Suprapubic skin (tissue), 4 donors: ENCODE results near the gene NEAT1. TPM values are rescaled to one million over a fixed set of nuclear protein-coding genes. Genes with fewer than 3 reads are reported as not detected.

Experiments used
- DNase-seq, 2 donors: peaks; one replicate each; pipeline ENCODE4 v3.0.0-alpha.2; 2019; ENCODE audit warnings: low spot score in 2 of 2
- H3K27ac ChIP-seq: fragments of 200-600 bp; sonication (generic); one replicate; pipeline ENCODE4 v1.5.1; 2019
- H3K27me3 ChIP-seq: fragments of 200-600 bp; sonication (generic); one replicate; pipeline ENCODE4 v1.5.1; 2019
- H3K36me3 ChIP-seq: fragments of 200-600 bp; sonication (generic); one replicate; pipeline ENCODE4 v1.5.1; 2019
- H3K4me1 ChIP-seq: fragments of 200-600 bp; sonication (generic); one replicate; pipeline ENCODE4 v1.5.1; 2019
- H3K4me3 ChIP-seq: fragments of 200-600 bp; sonication (generic); one replicate; pipeline ENCODE4 v1.5.1; 2019; ENCODE audit warnings: mild to moderate bottlenecking
- H3K9me3 ChIP-seq: fragments of 200-600 bp; sonication (generic); one replicate; pipeline ENCODE4 v1.5.1; 2019
- EP300 ChIP-seq: sonication (generic); formaldehyde crosslinking; IDR thresholded peaks from one replicate; pipeline ENCODE4 v1.6.1; 2017; ENCODE audit warnings: antibody characterized with exemption
- POLR2A ChIP-seq, 2 donors: fragments of 450-650 bp; IDR thresholded peaks; one replicate each; pipeline ENCODE4 v1.6.1; 2017; ENCODE audit warnings: antibody characterized with exemption in 2 of 2, mild to moderate bottlenecking in 2 of 2, moderate library complexity in 2 of 2
- POLR2AphosphoS5 ChIP-seq, 3 donors: sonication (generic); formaldehyde crosslinking; IDR thresholded peaks; one replicate each; pipeline ENCODE4 v1.6.1; 2017; ENCODE audit warnings: antibody characterized with exemption in 3 of 3
- WGBS: methylation state at CpG from one replicate; pipeline ENCODE4 v1.1.5; 2018; 5-methylcytosine and 5-hydroxymethylcytosine counted together
- total RNA-seq, 4 donors: library from RNA; depleted of rRNA; stranded (reverse); fragments of >200 nt; gene quantifications; one replicate each; pipeline ENCODE4 v1.1.0, GENCODE V29; 2016
- TF ChIP-seq, protein P1 (sequence below), 2 donors: fragments of 200-600 bp in 1 of 2; fragments of 450-650 bp in 1 of 2; sonication (generic) in 1 of 2; IDR thresholded peaks; one replicate each; pipeline ENCODE4 v1.5.1; 2016 to 2019; ENCODE audit warnings: antibody characterized with exemption in 2 of 2, mild to moderate bottlenecking in 1 of 2, moderate library complexity in 1 of 2

Gene NEAT1
- total RNA-seq, 4 donors from 2014 or later = 336 to 2,041 (median 481) TPM

DNA sequence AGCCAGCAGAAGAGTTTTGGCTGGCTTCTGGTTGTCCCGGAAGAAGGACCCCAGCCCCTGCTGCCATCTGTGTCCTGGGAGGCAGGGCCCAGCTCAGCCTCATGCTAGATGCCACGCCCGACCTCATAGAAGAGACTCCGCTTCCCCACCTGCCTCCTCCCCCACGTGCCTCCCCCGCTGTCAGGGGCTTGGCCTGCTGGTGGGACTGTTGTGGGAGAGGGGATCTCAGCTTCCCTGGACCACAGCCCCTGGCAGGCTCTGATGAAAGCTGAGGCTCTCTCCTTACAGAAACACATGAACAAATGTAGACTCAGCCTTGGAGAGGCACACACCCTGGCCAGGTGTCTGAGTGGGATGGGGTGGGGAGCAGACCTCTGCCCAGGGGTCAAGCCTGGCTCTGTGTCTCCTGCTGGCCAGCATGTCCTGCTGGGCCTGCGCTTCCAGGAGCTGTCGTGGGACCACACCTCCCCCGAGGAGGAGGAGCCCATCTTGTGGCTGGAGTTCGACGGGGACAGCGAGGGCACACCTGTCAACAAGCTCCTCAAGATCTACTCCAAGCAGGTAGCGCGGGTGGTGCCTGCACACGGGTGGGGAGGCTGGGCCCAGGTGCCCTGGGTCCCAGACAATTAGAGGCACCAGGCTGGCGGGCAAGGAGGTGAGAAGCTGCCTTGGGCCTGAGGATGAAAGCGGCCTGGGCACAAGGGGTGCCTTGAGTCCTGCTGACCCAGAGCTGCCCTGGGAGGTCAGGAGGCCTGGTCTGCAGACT lies 22.1 kb upstream of the NEAT1 start:
- H3K4me3 ChIP-seq = no peak overlapping the region
- no peak overlapping the region for H3K27ac ChIP-seq
- H3K9me3 ChIP-seq = no peaks in the 10 kb centered on the region
- no peaks in the 10 kb centered on the region for H3K27me3 ChIP-seq
- no peak for TF ChIP-seq POLR2AphosphoS5 (IDR thresholded peaks at IDR 0.05)
- TF ChIP-seq POLR2A (IDR thresholded peaks at IDR 0.05) = no peak
- no peak for TF ChIP-seq EP300
- 83% methylated on average over 16 of the region's 17 CpGs for WGBS
- H3K4me1 ChIP-seq = peaks cover 7% of the 10 kb centered on the region
- no peak for DNase-seq
- peaks cover 96% of the 10 kb centered on the region for H3K36me3 ChIP-seq

DNA sequence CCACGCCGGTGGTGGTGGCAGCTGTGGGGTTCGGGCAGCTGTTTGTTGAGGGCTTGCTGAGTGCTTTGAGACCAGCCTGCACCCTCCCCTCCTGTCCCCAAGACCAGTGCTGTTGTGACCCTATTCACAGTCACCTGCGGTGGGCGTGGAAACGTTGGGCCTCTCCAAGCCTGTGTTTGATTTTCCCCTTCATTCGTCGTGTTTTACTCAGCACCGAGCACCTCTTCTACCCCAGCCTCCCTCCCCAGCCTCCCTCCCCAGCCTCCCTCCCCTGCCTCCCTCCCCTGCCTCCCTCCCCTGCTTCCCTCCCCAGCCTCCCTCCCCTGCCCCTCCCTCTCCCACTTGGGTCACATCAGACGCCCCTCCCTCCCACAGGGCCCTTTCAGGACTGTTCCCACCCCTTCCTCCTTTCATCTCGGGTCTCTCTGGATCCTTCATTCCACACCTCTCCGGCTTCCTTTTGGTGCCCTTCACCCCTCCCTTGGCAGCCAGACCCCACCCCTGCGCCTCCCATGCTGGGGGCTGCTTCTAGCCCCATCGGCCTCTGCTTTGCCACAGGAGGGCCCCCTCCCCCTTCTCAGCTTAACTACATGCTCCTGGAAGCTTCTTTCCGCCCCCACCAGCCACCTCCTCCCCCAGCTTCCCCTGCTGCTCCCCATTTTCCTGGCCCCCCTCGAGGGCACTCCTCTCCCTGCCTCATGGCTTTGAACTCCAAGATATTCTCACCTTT lies 21.4 kb upstream of the NEAT1 start:
- H3K27me3 ChIP-seq = no peaks in the 10 kb centered on the region
- DNase-seq = no peak
- no peak for TF ChIP-seq POLR2A (IDR thresholded peaks at IDR 0.05)
- peaks cover 7% of the 10 kb centered on the region for H3K4me1 ChIP-seq
- 73% methylated on average over 13 of the region's 16 CpGs for WGBS
- no peak overlapping the region for H3K4me3 ChIP-seq
- peaks cover 96% of the 10 kb centered on the region for H3K36me3 ChIP-seq
- no peaks in the 10 kb centered on the region for H3K9me3 ChIP-seq
- H3K27ac ChIP-seq = no peak overlapping the region

DNA sequence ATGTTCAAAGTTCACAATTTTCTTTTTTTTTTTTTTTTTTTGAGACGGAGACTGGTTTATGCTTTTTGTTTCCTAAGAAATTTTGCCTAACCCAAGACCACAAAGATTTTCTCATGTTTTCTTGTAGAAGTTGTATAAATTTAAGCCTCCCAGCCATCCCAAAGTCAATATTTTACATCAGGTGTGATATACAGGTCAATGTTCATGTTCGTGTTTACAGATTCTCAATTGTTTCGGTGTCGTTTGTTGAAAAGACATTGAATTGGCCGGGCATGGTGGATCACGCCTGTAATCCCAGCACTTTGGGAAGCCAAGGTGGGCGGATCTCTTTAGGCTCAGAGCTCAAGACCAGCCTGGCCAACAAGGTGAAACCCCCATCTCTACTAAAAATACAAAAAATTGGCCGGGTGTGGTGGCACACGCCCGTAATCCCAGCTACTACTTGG lies 20.8 kb upstream of the NEAT1 start:
- Histone ChIP-seq H3K4me3 (no peak overlapping the region), H3K27ac (no peak overlapping the region), H3K9me3 (no peaks in the 10 kb centered on the region), H3K36me3 (peaks cover 96% of the 10 kb centered on the region), H3K27me3 (no peaks in the 10 kb centered on the region), H3K4me1 (peaks cover 7% of the 10 kb centered on the region)
- WGBS = 93% methylated on average over 10 of the region's 10 CpGs
- no peak for DNase-seq
- no peak for TF ChIP-seq POLR2A (IDR thresholded peaks at IDR 0.05)
- TF ChIP-seq, protein P1, sequence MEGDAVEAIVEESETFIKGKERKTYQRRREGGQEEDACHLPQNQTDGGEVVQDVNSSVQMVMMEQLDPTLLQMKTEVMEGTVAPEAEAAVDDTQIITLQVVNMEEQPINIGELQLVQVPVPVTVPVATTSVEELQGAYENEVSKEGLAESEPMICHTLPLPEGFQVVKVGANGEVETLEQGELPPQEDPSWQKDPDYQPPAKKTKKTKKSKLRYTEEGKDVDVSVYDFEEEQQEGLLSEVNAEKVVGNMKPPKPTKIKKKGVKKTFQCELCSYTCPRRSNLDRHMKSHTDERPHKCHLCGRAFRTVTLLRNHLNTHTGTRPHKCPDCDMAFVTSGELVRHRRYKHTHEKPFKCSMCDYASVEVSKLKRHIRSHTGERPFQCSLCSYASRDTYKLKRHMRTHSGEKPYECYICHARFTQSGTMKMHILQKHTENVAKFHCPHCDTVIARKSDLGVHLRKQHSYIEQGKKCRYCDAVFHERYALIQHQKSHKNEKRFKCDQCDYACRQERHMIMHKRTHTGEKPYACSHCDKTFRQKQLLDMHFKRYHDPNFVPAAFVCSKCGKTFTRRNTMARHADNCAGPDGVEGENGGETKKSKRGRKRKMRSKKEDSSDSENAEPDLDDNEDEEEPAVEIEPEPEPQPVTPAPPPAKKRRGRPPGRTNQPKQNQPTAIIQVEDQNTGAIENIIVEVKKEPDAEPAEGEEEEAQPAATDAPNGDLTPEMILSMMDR (IDR thresholded peaks at IDR 0.05) = no peak
- no peak for TF ChIP-seq POLR2AphosphoS5 (IDR thresholded peaks at IDR 0.05)
- TF ChIP-seq EP300 = no peak

DNA sequence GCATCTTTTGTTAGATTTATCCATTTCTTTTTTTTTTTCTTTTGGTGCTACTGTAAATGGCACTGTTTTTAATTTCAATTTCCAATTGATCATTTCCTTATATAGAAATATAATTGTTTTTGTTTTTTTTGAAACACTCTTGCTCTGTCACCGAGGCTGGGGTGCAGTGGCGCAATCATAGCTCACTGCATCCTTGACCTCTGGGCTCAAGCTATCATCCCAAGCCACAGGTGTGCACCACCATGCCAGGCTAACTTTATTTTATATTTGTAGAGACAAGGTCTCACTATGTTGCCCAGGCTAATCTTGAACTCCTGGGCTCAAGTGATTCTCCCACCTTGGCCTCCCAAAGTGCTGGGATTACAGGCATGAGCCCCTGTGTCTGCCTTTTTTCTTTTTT lies 19.8 kb upstream of the NEAT1 start:
- no peak for DNase-seq
- Histone ChIP-seq H3K4me1 (peaks cover 7% of the 10 kb centered on the region), H3K27me3 (no peaks in the 10 kb centered on the region), H3K9me3 (no peaks in the 10 kb centered on the region), H3K27ac (no peak overlapping the region), H3K4me3 (no peak overlapping the region), H3K36me3 (peaks cover 95% of the 10 kb centered on the region)
- TF ChIP-seq EP300 = no peak
- TF ChIP-seq POLR2AphosphoS5 (IDR thresholded peaks at IDR 0.05) = no peak
- TF ChIP-seq, protein P1 (IDR thresholded peaks at IDR 0.05) = no peak
- TF ChIP-seq POLR2A (IDR thresholded peaks at IDR 0.05) = no peak
- 83% methylated on average over 2 of the region's 2 CpGs for WGBS

DNA sequence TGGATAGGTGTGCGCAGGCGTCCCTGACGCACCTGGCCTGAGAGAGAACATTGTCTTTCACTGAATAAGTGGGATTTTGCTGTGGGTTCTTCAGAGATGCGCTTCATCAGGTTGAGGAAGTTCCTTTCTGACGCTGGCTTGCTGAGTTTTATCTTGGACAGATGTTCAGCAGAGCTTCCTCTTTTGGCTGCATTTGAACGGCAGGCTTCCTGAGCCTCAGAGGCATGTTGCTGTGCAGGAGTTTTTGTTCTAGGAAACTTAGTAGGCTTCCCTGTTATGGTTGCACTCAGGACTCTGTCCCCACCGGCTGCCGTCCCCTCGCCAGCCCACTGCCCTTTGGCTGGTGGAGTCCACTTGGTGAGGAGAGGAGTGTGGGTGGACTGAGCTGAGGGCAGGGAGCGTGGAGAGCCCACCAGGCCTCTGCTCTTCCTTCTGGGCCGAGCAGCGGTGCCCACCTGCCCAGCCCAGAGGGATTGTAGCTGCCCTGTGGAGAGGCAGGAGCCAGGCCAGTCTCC lies 18.9 kb upstream of the NEAT1 start:
- TF ChIP-seq POLR2A (IDR thresholded peaks at IDR 0.05) = no peak
- TF ChIP-seq POLR2AphosphoS5 (IDR thresholded peaks at IDR 0.05) = no peak
- TF ChIP-seq EP300 = no peak
- TF ChIP-seq, protein P1 (IDR thresholded peaks at IDR 0.05) = no peak
- 80% methylated on average over 12 of the region's 12 CpGs for WGBS
- Histone ChIP-seq H3K27me3 (no peaks in the 10 kb centered on the region), H3K36me3 (peaks cover 95% of the 10 kb centered on the region), H3K9me3 (no peaks in the 10 kb centered on the region), H3K27ac (peak overlapping the region; percentile 46), H3K4me3 (no peak overlapping the region), H3K4me1 (peaks cover 7% of the 10 kb centered on the region)
- DNase-seq = no peak

DNA sequence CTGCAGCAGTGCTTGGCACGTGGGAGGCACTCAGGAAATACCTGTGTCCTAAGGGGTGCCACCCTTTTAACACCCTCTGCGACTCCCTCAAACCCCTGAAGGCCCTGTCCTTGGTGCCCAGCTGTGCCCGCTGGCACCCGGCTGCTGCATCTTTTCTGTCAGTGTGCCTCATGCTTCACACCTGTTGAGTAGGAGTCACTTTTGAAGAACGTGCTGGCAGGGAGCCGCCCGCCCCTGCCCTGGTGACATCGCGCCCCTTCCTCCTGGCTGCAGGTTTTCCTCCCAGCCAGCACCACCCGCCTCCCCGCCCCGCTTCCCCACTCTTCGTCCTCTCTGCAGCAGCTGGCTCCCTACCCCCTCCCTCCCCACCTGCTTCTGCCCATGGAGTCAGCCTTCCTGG lies 18.4 kb upstream of the NEAT1 start:
- WGBS = 82% methylated on average over 13 of the region's 13 CpGs
- no peak overlapping the region for H3K4me3 ChIP-seq
- H3K36me3 ChIP-seq = peaks cover 95% of the 10 kb centered on the region
- H3K9me3 ChIP-seq = no peaks in the 10 kb centered on the region
- TF ChIP-seq POLR2AphosphoS5 (IDR thresholded peaks at IDR 0.05) (no peak), EP300 (no peak), POLR2A (IDR thresholded peaks at IDR 0.05) (no peak)
- TF ChIP-seq, protein P1 (IDR thresholded peaks at IDR 0.05) = no peak
- H3K27ac ChIP-seq = peak overlapping the region; percentile 46
- peaks cover 7% of the 10 kb centered on the region for H3K4me1 ChIP-seq
- DNase-seq = no peak
- H3K27me3 ChIP-seq = no peaks in the 10 kb centered on the region
